ENCODE results near the gene PLA2R1. TPM values are rescaled to one million over a fixed set of nuclear protein-coding genes. Genes with fewer than 3 reads are reported as not detected.

The PLA2R1 gene
- polyA plus RNA-seq, 1 donor from 2014 or later, result 0.69 TPM

GRCh38 chr2:159942146-159942545 is 120.3 kb downstream of the PLA2R1 start:
- Histone ChIP-seq H3K27me3 (ENCODE audit: insufficient read depth, low read depth, low read length) (no peaks in the 10 kb centered on the region), H3K9me2 (ENCODE audit: insufficient read depth, low read length) (no peaks in the 10 kb centered on the region), H2AFZ (ENCODE audit: low read depth, low read length) (no peak overlapping the region), H3K79me2 (replicated peaks; ENCODE audit: insufficient read depth, low read length) (no peaks in the 10 kb centered on the region), H3F3A (ENCODE audit: insufficient read depth, low read length, poor library complexity, severe bottlenecking) (no peaks in the 10 kb centered on the region), H3K9ac (ENCODE audit: low read length) (no peak overlapping the region), H3K36me3 (ENCODE audit: insufficient read depth, low read length) (no peaks in the 10 kb centered on the region), H3K9me3 (ENCODE audit: low read length) (no peaks in the 10 kb centered on the region), H3K27ac (ENCODE audit: low read length) (no peak overlapping the region), H3K4me3 (ENCODE audit: low read length) (no peak overlapping the region), H3K4me2 (ENCODE audit: low read length) (no peak overlapping the region), H4K20me1 (ENCODE audit: insufficient read depth) (no peaks in the 10 kb centered on the region)
- no peak for TF ChIP-seq EZH2 (IDR thresholded peaks at IDR 0.05; ENCODE audit: borderline replicate concordance, insufficient read depth, low read length, poor library complexity, severe bottlenecking)
- no peak for TF ChIP-seq SMC3 (conservative IDR thresholded peaks at IDR 0.05; ENCODE audit: poor library complexity)
- no peak for TF ChIP-seq REST (IDR thresholded peaks at IDR 0.05; ENCODE audit: borderline replicate concordance)
- TF ChIP-seq MXI1 (conservative IDR thresholded peaks at IDR 0.05; ENCODE audit: poor library complexity, severe bottlenecking), result no peak
- no peak for TF ChIP-seq RAD21 (conservative IDR thresholded peaks at IDR 0.05)
- TF ChIP-seq POLR2AphosphoS5 (IDR thresholded peaks at IDR 0.05), result no peak
- TF ChIP-seq EP300 (conservative IDR thresholded peaks at IDR 0.05; ENCODE audit: poor library complexity, severe bottlenecking), result no peak
- TF ChIP-seq TAF1 (IDR thresholded peaks at IDR 0.05; ENCODE audit: low read depth), result no peak
- no peak for TF ChIP-seq CTCF (IDR thresholded peaks at IDR 0.05; ENCODE audit: poor library complexity, severe bottlenecking)

- Histone ChIP-seq H2AFZ (ENCODE audit: low read depth, low read length) (no peak overlapping the region), H3K9ac (ENCODE audit: low read length) (no peak overlapping the region), H4K20me1 (ENCODE audit: insufficient read depth) (no peaks in the 10 kb centered on the region), H3K79me2 (replicated peaks; ENCODE audit: insufficient read depth, low read length) (no peaks in the 10 kb centered on the region), H3K9me2 (ENCODE audit: insufficient read depth, low read length) (no peaks in the 10 kb centered on the region), H3K27ac (ENCODE audit: low read length) (no peak overlapping the region), H3F3A (ENCODE audit: insufficient read depth, low read length, poor library complexity, severe bottlenecking) (no peaks in the 10 kb centered on the region), H3K4me3 (ENCODE audit: low read length) (no peak overlapping the region), H3K4me2 (ENCODE audit: low read length) (no peak overlapping the region), H3K36me3 (ENCODE audit: insufficient read depth, low read length) (no peaks in the 10 kb centered on the region), H3K9me3 (ENCODE audit: low read length) (no peaks in the 10 kb centered on the region), H3K27me3 (ENCODE audit: insufficient read depth, low read depth, low read length) (no peaks in the 10 kb centered on the region)
- TF ChIP-seq EP300 (conservative IDR thresholded peaks at IDR 0.05; ENCODE audit: poor library complexity, severe bottlenecking), result no peak
- no peak for TF ChIP-seq SMC3 (conservative IDR thresholded peaks at IDR 0.05; ENCODE audit: poor library complexity)
- no peak for TF ChIP-seq REST (IDR thresholded peaks at IDR 0.05; ENCODE audit: borderline replicate concordance)
- no peak for TF ChIP-seq RAD21 (conservative IDR thresholded peaks at IDR 0.05)
- no peak for TF ChIP-seq POLR2AphosphoS5 (IDR thresholded peaks at IDR 0.05)
- no peak for TF ChIP-seq TAF1 (IDR thresholded peaks at IDR 0.05; ENCODE audit: low read depth)
- no peak for TF ChIP-seq CTCF (IDR thresholded peaks at IDR 0.05; ENCODE audit: poor library complexity, severe bottlenecking)
- no peak for TF ChIP-seq MXI1 (conservative IDR thresholded peaks at IDR 0.05; ENCODE audit: poor library complexity, severe bottlenecking)
- TF ChIP-seq EZH2 (IDR thresholded peaks at IDR 0.05; ENCODE audit: borderline replicate concordance, insufficient read depth, low read length, poor library complexity, severe bottlenecking), result no peak
Observed at GRCh38 chr2:159941729-159942128, 120.7 kb downstream of the PLA2R1 start.

All from neural cell (in vitro differentiated cells).